Neural progenitor cell (in vitro differentiated cells): Measurements from ENCODE around the gene CHMP4A. TPM values are rescaled to one million over a fixed set of nuclear protein-coding genes. Genes with fewer than 3 reads are reported as not detected.

Source experiments
- DNase-seq: peaks from one replicate; pipeline ENCODE4 v3.0.0-alpha.2; 2016; ENCODE audit warnings: low spot score
- H2AFZ ChIP-seq: fragments of 200-600 bp; sonication (generic); replicated peaks from 2 replicates; pipeline ENCODE4 v1.6.1; 2016; ENCODE audit warnings: antibody characterized with exemption
- H3F3A ChIP-seq: fragments of 200-600 bp; sonication (generic); 2 replicates; pipeline ENCODE4 v1.6.1; 2016; ENCODE audit warnings: antibody characterized with exemption, low read depth
- H3K27ac ChIP-seq: fragments of 200-600 bp; sonication (generic); 2 replicates; pipeline ENCODE4 v1.5.1; 2016; ENCODE audit warnings: mild to moderate bottlenecking
- H3K27me3 ChIP-seq: fragments of 200-600 bp; sonication (generic); 2 replicates; pipeline ENCODE4 v1.6.1; 2016; ENCODE audit warnings: mild to moderate bottlenecking, moderate library complexity
- H3K36me3 ChIP-seq: fragments of 200-600 bp; sonication (generic); 2 replicates; pipeline ENCODE4 v1.5.1; 2016
- H3K4me1 ChIP-seq: fragments of 200-600 bp; sonication (generic); 2 replicates; pipeline ENCODE4 v1.6.1; 2016; ENCODE audit warnings: mixed run types
- H3K4me2 ChIP-seq: fragments of 200-600 bp; sonication (generic); 2 replicates; pipeline ENCODE4 v1.6.1; 2016
- H3K4me3 ChIP-seq: fragments of 200-600 bp; sonication (generic); 2 replicates; pipeline ENCODE4 v1.5.1; 2016
- H3K79me2 ChIP-seq: fragments of 200-600 bp; sonication (generic); 2 replicates; pipeline ENCODE4 v1.6.1; 2016; ENCODE audit warnings: low read depth
- H3K9ac ChIP-seq: fragments of 200-600 bp; sonication (generic); 2 replicates; pipeline ENCODE4 v1.6.1; 2016
- H3K9me3 ChIP-seq: fragments of 200-600 bp; sonication (generic); 2 replicates; pipeline ENCODE4 v1.5.1; 2016; ENCODE audit warnings: low read depth
- H4K20me1 ChIP-seq: fragments of 200-600 bp; sonication (generic); 2 replicates; pipeline ENCODE4 v1.6.1; 2016; ENCODE audit warnings: low read depth
- H3K27ac Mint-ChIP-seq: 3 replicates; pipeline ENCODE4 v1.8.0; 2021; ENCODE audit warnings: mixed read lengths
- H3K27me3 Mint-ChIP-seq: 2 replicates; pipeline ENCODE4 v1.8.0; 2022; ENCODE audit warnings: low read depth, mild to moderate bottlenecking, inconsistent platforms, moderate library complexity, mixed read lengths; ENCODE audit not compliant: insufficient read depth
- H3K36me3 Mint-ChIP-seq: 3 replicates; pipeline ENCODE4 v1.8.0; 2021; ENCODE audit warnings: mixed read lengths
- H3K4me1 Mint-ChIP-seq: 3 replicates; pipeline ENCODE4 v1.8.0; 2021; ENCODE audit warnings: mixed read lengths
- H3K4me3 Mint-ChIP-seq: 3 replicates; pipeline ENCODE4 v1.8.0; 2021; ENCODE audit warnings: mild to moderate bottlenecking, moderate library complexity, mixed read lengths
- H3K9me3 Mint-ChIP-seq: 3 replicates; pipeline ENCODE4 v1.8.0; 2020; ENCODE audit warnings: mixed read lengths
- CTCF ChIP-seq: fragments of 200-600 bp; sonication (generic); IDR thresholded peaks from 2 replicates; pipeline ENCODE4 v1.5.1; 2017; ENCODE audit warnings: antibody characterized with exemption, mild to moderate bottlenecking
- EZH2 ChIP-seq: fragments of 200-600 bp; sonication (generic); IDR thresholded peaks from 2 replicates; pipeline ENCODE4 v1.6.1; 2017; ENCODE audit warnings: antibody characterized with exemption, mild to moderate bottlenecking, moderate library complexity
- EZH2phosphoT487 ChIP-seq: fragments of 200-600 bp; sonication (generic); IDR thresholded peaks from 2 replicates; pipeline ENCODE4 v1.6.1; 2017; ENCODE audit warnings: antibody characterized with exemption
- total RNA-seq: library from RNA; depleted of rRNA; stranded (reverse); fragments of >200 nt; gene quantifications from 2 replicates; pipeline ENCODE4 v1.2.3, GENCODE V29; 2015; ENCODE audit warnings: low replicate concordance

CHMP4A gene
- total RNA-seq, 1 donor from 2014 or later, result 35.3 TPM

- H3F3A ChIP-seq, result no peaks in the 10 kb centered on the region
- Mint-ChIP-seq H3K27me3 (peaks cover 4% of the 10 kb centered on the region), H3K27ac (peak overlapping the region; percentile 47), H3K36me3 (no peaks in the 10 kb centered on the region), H3K9me3 (no peaks in the 10 kb centered on the region), H3K4me1 (no peaks in the 10 kb centered on the region), H3K4me3 (peak overlapping the region; percentile 27)
- no peak overlapping the region for H3K4me3 ChIP-seq
- no peaks in the 10 kb centered on the region for H3K9me3 ChIP-seq
- H3K9ac ChIP-seq, result no peak overlapping the region
- H3K79me2 ChIP-seq, result no peaks in the 10 kb centered on the region
- no peak for DNase-seq
- TF ChIP-seq EZH2, result no peak
- no peak for TF ChIP-seq CTCF
- no peak for TF ChIP-seq EZH2phosphoT487
- no peak overlapping the region for H2AFZ ChIP-seq
- no peaks in the 10 kb centered on the region for H4K20me1 ChIP-seq
- no peaks in the 10 kb centered on the region for H3K36me3 ChIP-seq
- H3K27ac ChIP-seq, result no peak overlapping the region
- no peaks in the 10 kb centered on the region for H3K27me3 ChIP-seq
- no peak overlapping the region for H3K4me2 ChIP-seq
- H3K4me1 ChIP-seq, result no peaks in the 10 kb centered on the region
Observed at GRCh38 chr14:24250354-24250753, 37.1 kb upstream of the CHMP4A start.

GRCh38 chr14:24249230-24250021, 36.1 kb upstream of the CHMP4A start:
- Histone ChIP-seq H3K36me3 (no peaks in the 10 kb centered on the region), H3K4me2 (no peak overlapping the region), H3K79me2 (no peaks in the 10 kb centered on the region), H3K4me3 (no peak overlapping the region), H3F3A (no peaks in the 10 kb centered on the region), H3K27me3 (no peaks in the 10 kb centered on the region), H3K9me3 (no peaks in the 10 kb centered on the region), H4K20me1 (no peaks in the 10 kb centered on the region), H3K4me1 (no peaks in the 10 kb centered on the region), H3K27ac (no peak overlapping the region), H2AFZ (no peak overlapping the region), H3K9ac (peak overlapping the region; percentile 17)
- no peaks in the 10 kb centered on the region for H3K9me3 Mint-ChIP-seq
- no peak overlapping the region for H3K27ac Mint-ChIP-seq
- H3K36me3 Mint-ChIP-seq, result no peaks in the 10 kb centered on the region
- no peak overlapping the region for H3K4me3 Mint-ChIP-seq
- H3K27me3 Mint-ChIP-seq, result peaks cover 4% of the 10 kb centered on the region
- TF ChIP-seq CTCF (no peak), EZH2 (no peak), EZH2phosphoT487 (no peak)
- no peak for DNase-seq
- no peaks in the 10 kb centered on the region for H3K4me1 Mint-ChIP-seq

GRCh38 chr14:24247422-24247821, 34.1 kb upstream of the CHMP4A start:
- Mint-ChIP-seq H3K36me3 (no peaks in the 10 kb centered on the region), H3K4me1 (peaks cover 7% of the 10 kb centered on the region), H3K9me3 (no peaks in the 10 kb centered on the region), H3K27ac (no peak overlapping the region), H3K27me3 (peaks cover 3% of the 10 kb centered on the region), H3K4me3 (no peak overlapping the region)
- Histone ChIP-seq H3K4me2 (no peak overlapping the region), H3K36me3 (no peaks in the 10 kb centered on the region), H3K27ac (no peak overlapping the region), H3K79me2 (no peaks in the 10 kb centered on the region), H3K27me3 (no peaks in the 10 kb centered on the region), H3F3A (peaks cover 16% of the 10 kb centered on the region), H4K20me1 (no peaks in the 10 kb centered on the region), H2AFZ (no peak overlapping the region), H3K4me3 (no peak overlapping the region), H3K9me3 (no peaks in the 10 kb centered on the region), H3K9ac (no peak overlapping the region), H3K4me1 (no peaks in the 10 kb centered on the region)
- DNase-seq, result no peak
- TF ChIP-seq CTCF (no peak), EZH2 (no peak), EZH2phosphoT487 (no peak)
